ENCODE data around the gene COL4A2.

The COL4A2 gene

GRCh38 chr13:110554946-110555345 is 247.9 kb downstream of the COL4A2 start:
- Histone ChIP-seq H3K9me3 (replicated peaks in 1 of 2; ENCODE audit: control insufficient read depth in 2 of 2, insufficient read depth in 1 of 2, low read depth in 1 of 2, low read length in 2 of 2) (no peaks in the 10 kb centered on the region), H3K27ac (replicated peaks; ENCODE audit: low read length) (no peak overlapping the region), H3K79me1 (ENCODE audit: low read depth, low read length) (no peaks in the 10 kb centered on the region), H2BK5ac (ENCODE audit: low read length) (no peak overlapping the region), H3K36me3 (replicated peaks in 1 of 2; ENCODE audit: control insufficient read depth in 2 of 2, insufficient read depth in 2 of 2, low read length in 2 of 2) (no peaks in the 10 kb centered on the region), H3K18ac (ENCODE audit: low read length) (no peak overlapping the region), H2AK5ac (ENCODE audit: low read depth, low read length) (no peak overlapping the region), H3K4me2 (ENCODE audit: insufficient read depth, low read length, poor library complexity, severe bottlenecking) (no peak overlapping the region), H2BK12ac (ENCODE audit: low read length) (no peak overlapping the region), H4K8ac (ENCODE audit: low read depth, low read length) (no peak overlapping the region), H2BK15ac (ENCODE audit: low read length) (no peak overlapping the region), H3K4ac (ENCODE audit: low read length) (no peak overlapping the region), H3K23ac (ENCODE audit: low read depth, low read length, poor library complexity) (no peak overlapping the region), H3K9ac (ENCODE audit: low read depth, low read length, poor library complexity) (no peak overlapping the region), H3K27me3 (ENCODE audit: control insufficient read depth in 3 of 3, insufficient read depth in 3 of 3, low read depth in 1 of 3, low read length in 3 of 3) (peaks cover 0 to 20% (median 7%) of the 10 kb centered on the region in 3 experiments), H3K14ac (ENCODE audit: low read length) (no peak overlapping the region), H3K4me3 (ENCODE audit: low read length in 2 of 2) (no peak overlapping the region), H3K4me1 (ENCODE audit: control insufficient read depth in 2 of 2, insufficient read depth in 1 of 2, low read depth in 1 of 2, low read length in 2 of 2) (peaks cover 0 to 3% of the 10 kb centered on the region in 2 donors), H2AFZ (ENCODE audit: low read length) (no peak overlapping the region), H4K91ac (ENCODE audit: low read depth, low read length, poor library complexity) (no peak overlapping the region), H2BK120ac (ENCODE audit: low read depth, low read length) (no peak overlapping the region)
- DNase-seq (ENCODE audit: low spot score) = no peak
- WGBS, 2 donors (ENCODE audit: extremely low coverage in 2 of 2, insufficient read length in 2 of 2, insufficient replicate concordance in 1 of 2) = no CpG with 5 or more reads among the region's 16 CpGs

- Histone ChIP-seq H2BK15ac (ENCODE audit: low read length) (peak overlapping the region; percentile 16), H3K4ac (ENCODE audit: low read length) (no peak overlapping the region), H4K91ac (ENCODE audit: low read depth, low read length, poor library complexity) (no peak overlapping the region), H3K4me3 (ENCODE audit: low read length in 2 of 2) (no peak overlapping the region), H2BK12ac (ENCODE audit: low read length) (no peak overlapping the region), H3K36me3 (replicated peaks in 1 of 2; ENCODE audit: control insufficient read depth in 2 of 2, insufficient read depth in 2 of 2, low read length in 2 of 2) (no peaks in the 10 kb centered on the region), H2BK120ac (ENCODE audit: low read depth, low read length) (no peak overlapping the region), H3K27me3 (ENCODE audit: control insufficient read depth in 3 of 3, insufficient read depth in 3 of 3, low read depth in 1 of 3, low read length in 3 of 3) (peaks cover under 1 to 27% (median 12%) of the 10 kb centered on the region in 3 experiments), H3K79me1 (ENCODE audit: low read depth, low read length) (no peaks in the 10 kb centered on the region), H2AK5ac (ENCODE audit: low read depth, low read length) (peak overlapping the region; percentile 76), H3K9ac (ENCODE audit: low read depth, low read length, poor library complexity) (no peak overlapping the region), H3K14ac (ENCODE audit: low read length) (peak overlapping the region; percentile 14), H3K23ac (ENCODE audit: low read depth, low read length, poor library complexity) (no peak overlapping the region), H3K18ac (ENCODE audit: low read length) (peak overlapping the region; percentile 11), H3K4me1 (ENCODE audit: control insufficient read depth in 2 of 2, insufficient read depth in 1 of 2, low read depth in 1 of 2, low read length in 2 of 2) (peaks cover 0 to 3% of the 10 kb centered on the region in 2 donors), H2AFZ (ENCODE audit: low read length) (no peak overlapping the region), H4K8ac (ENCODE audit: low read depth, low read length) (no peak overlapping the region), H3K9me3 (replicated peaks in 1 of 2; ENCODE audit: control insufficient read depth in 2 of 2, insufficient read depth in 1 of 2, low read depth in 1 of 2, low read length in 2 of 2) (no peaks in the 10 kb centered on the region), H2BK5ac (ENCODE audit: low read length) (peak overlapping the region; percentile 8), H3K4me2 (ENCODE audit: insufficient read depth, low read length, poor library complexity, severe bottlenecking) (no peak overlapping the region), H3K27ac (replicated peaks; ENCODE audit: low read length) (no peak overlapping the region)
- no peak for DNase-seq (ENCODE audit: low spot score)
- WGBS, 2 donors (ENCODE audit: extremely low coverage in 2 of 2, insufficient read length in 2 of 2, insufficient replicate concordance in 1 of 2) = no CpG with 5 or more reads among the region's 16 CpGs
These were observed 248.6 kb downstream of the COL4A2 start for GRCh38 chr13:110555601-110556223.

- Histone ChIP-seq H3K14ac (ENCODE audit: low read length) (no peak overlapping the region), H3K18ac (ENCODE audit: low read length) (no peak overlapping the region), H3K27ac (replicated peaks; ENCODE audit: low read length) (no peak overlapping the region), H3K27me3 (ENCODE audit: control insufficient read depth in 3 of 3, insufficient read depth in 3 of 3, low read depth in 1 of 3, low read length in 3 of 3) (peaks cover 3 to 32% (median 17%) of the 10 kb centered on the region in 3 experiments), H2BK12ac (ENCODE audit: low read length) (no peak overlapping the region), H2BK5ac (ENCODE audit: low read length) (no peak overlapping the region), H2BK15ac (ENCODE audit: low read length) (no peak overlapping the region), H3K4ac (ENCODE audit: low read length) (no peak overlapping the region), H2BK120ac (ENCODE audit: low read depth, low read length) (no peak overlapping the region), H3K9me3 (replicated peaks in 1 of 2; ENCODE audit: control insufficient read depth in 2 of 2, insufficient read depth in 1 of 2, low read depth in 1 of 2, low read length in 2 of 2) (no peaks in the 10 kb centered on the region), H3K79me1 (ENCODE audit: low read depth, low read length) (no peaks in the 10 kb centered on the region), H3K9ac (ENCODE audit: low read depth, low read length, poor library complexity) (no peak overlapping the region), H4K91ac (ENCODE audit: low read depth, low read length, poor library complexity) (no peak overlapping the region), H3K4me2 (ENCODE audit: insufficient read depth, low read length, poor library complexity, severe bottlenecking) (no peak overlapping the region), H2AFZ (ENCODE audit: low read length) (no peak overlapping the region), H3K4me3 (ENCODE audit: low read length in 2 of 2) (no peak overlapping the region), H3K4me1 (ENCODE audit: control insufficient read depth in 2 of 2, insufficient read depth in 1 of 2, low read depth in 1 of 2, low read length in 2 of 2) (peaks cover 3 to 5% of the 10 kb centered on the region in 2 donors), H4K8ac (ENCODE audit: low read depth, low read length) (no peak overlapping the region), H3K23ac (ENCODE audit: low read depth, low read length, poor library complexity) (no peak overlapping the region), H2AK5ac (ENCODE audit: low read depth, low read length) (no peak overlapping the region), H3K36me3 (replicated peaks in 1 of 2; ENCODE audit: control insufficient read depth in 2 of 2, insufficient read depth in 2 of 2, low read length in 2 of 2) (no peaks in the 10 kb centered on the region)
- DNase-seq (ENCODE audit: low spot score) = no peak
- no CpG with 5 or more reads among the region's 1 CpG for WGBS, 2 donors (ENCODE audit: extremely low coverage in 2 of 2, insufficient read length in 2 of 2, insufficient replicate concordance in 1 of 2)
These were observed 249.1 kb downstream of the COL4A2 start for GRCh38 chr13:110556224-110556606.

GRCh38 chr13:110557082-110557481 is 250.0 kb downstream of the COL4A2 start:
- H3K4ac ChIP-seq (ENCODE audit: low read length) = no peak overlapping the region
- no peak overlapping the region for H3K4me2 ChIP-seq (ENCODE audit: insufficient read depth, low read length, poor library complexity, severe bottlenecking)
- no peak overlapping the region for H3K9ac ChIP-seq (ENCODE audit: low read depth, low read length, poor library complexity)
- no peak overlapping the region for H4K91ac ChIP-seq (ENCODE audit: low read depth, low read length, poor library complexity)
- H3K14ac ChIP-seq (ENCODE audit: low read length) = no peak overlapping the region
- no peak overlapping the region for H2AFZ ChIP-seq (ENCODE audit: low read length)
- peaks cover 3 to 38% (median 24%) of the 10 kb centered on the region in 3 experiments for H3K27me3 ChIP-seq (ENCODE audit: control insufficient read depth in 3 of 3, insufficient read depth in 3 of 3, low read depth in 1 of 3, low read length in 3 of 3)
- H3K4me1 ChIP-seq (ENCODE audit: control insufficient read depth in 2 of 2, insufficient read depth in 1 of 2, low read depth in 1 of 2, low read length in 2 of 2) = peaks cover 3 to 6% of the 10 kb centered on the region in 2 donors
- H2AK5ac ChIP-seq (ENCODE audit: low read depth, low read length) = no peak overlapping the region
- no peak overlapping the region for H2BK120ac ChIP-seq (ENCODE audit: low read depth, low read length)
- no peak overlapping the region for H3K18ac ChIP-seq (ENCODE audit: low read length)
- no peaks in the 10 kb centered on the region for H3K9me3 ChIP-seq (replicated peaks in 1 of 2; ENCODE audit: control insufficient read depth in 2 of 2, insufficient read depth in 1 of 2, low read depth in 1 of 2, low read length in 2 of 2)
- no peak overlapping the region for H3K27ac ChIP-seq (replicated peaks; ENCODE audit: low read length)
- H3K4me3 ChIP-seq (ENCODE audit: low read length in 2 of 2) = no peak overlapping the region
- no peak overlapping the region for H2BK15ac ChIP-seq (ENCODE audit: low read length)
- H3K36me3 ChIP-seq (replicated peaks in 1 of 2; ENCODE audit: control insufficient read depth in 2 of 2, insufficient read depth in 2 of 2, low read length in 2 of 2) = no peaks in the 10 kb centered on the region
- no peak overlapping the region for H4K8ac ChIP-seq (ENCODE audit: low read depth, low read length)
- WGBS, 2 donors (ENCODE audit: extremely low coverage in 2 of 2, insufficient read length in 2 of 2, insufficient replicate concordance in 1 of 2) = no CpG with 5 or more reads among the region's 5 CpGs
- no peaks in the 10 kb centered on the region for H3K79me1 ChIP-seq (ENCODE audit: low read depth, low read length)
- H2BK5ac ChIP-seq (ENCODE audit: low read length) = no peak overlapping the region
- no peak for DNase-seq (ENCODE audit: low spot score)
- no peak overlapping the region for H2BK12ac ChIP-seq (ENCODE audit: low read length)
- no peak overlapping the region for H3K23ac ChIP-seq (ENCODE audit: low read depth, low read length, poor library complexity)
